Measurements from ENCODE around the gene ZNF575.
"Not testable (repeated sequence)": the region's sequence is repeated elsewhere in the genome, so short reads cannot be mapped to it uniquely, and the experiment has no call there.

DNA sequence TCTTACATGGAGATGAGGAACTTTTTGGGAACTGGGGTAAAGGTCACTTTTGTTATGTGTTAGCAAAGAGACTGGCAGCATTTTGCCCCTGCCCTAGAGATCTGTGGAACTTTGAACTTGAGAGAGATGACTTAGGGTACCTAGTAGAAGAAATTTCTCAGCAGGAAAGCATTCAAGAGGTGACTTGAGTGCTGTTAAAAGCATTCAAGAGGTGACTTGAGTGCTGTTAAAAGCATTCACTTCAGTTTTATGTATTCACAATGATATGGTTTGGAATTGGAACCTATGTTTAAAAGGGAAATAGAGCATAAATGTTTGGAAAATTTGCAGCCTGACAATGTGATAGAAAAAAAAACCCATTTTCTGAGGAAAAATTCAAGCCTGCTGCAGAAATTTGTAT is 20.6 kb upstream of the ZNF575 start:
- TF ChIP-seq, protein P1, sequence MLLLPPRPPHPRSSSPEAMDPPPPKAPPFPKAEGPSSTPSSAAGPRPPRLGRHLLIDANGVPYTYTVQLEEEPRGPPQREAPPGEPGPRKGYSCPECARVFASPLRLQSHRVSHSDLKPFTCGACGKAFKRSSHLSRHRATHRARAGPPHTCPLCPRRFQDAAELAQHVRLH (tag by site-specific recombination; IDR thresholded peaks at IDR 0.05): not testable (repeated sequence)
- TF ChIP-seq, protein P2, sequence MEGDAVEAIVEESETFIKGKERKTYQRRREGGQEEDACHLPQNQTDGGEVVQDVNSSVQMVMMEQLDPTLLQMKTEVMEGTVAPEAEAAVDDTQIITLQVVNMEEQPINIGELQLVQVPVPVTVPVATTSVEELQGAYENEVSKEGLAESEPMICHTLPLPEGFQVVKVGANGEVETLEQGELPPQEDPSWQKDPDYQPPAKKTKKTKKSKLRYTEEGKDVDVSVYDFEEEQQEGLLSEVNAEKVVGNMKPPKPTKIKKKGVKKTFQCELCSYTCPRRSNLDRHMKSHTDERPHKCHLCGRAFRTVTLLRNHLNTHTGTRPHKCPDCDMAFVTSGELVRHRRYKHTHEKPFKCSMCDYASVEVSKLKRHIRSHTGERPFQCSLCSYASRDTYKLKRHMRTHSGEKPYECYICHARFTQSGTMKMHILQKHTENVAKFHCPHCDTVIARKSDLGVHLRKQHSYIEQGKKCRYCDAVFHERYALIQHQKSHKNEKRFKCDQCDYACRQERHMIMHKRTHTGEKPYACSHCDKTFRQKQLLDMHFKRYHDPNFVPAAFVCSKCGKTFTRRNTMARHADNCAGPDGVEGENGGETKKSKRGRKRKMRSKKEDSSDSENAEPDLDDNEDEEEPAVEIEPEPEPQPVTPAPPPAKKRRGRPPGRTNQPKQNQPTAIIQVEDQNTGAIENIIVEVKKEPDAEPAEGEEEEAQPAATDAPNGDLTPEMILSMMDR (tag by site-specific recombination; IDR thresholded peaks at IDR 0.05): not testable (repeated sequence)
- TF ChIP-seq SALL2 (tag by site-specific recombination; IDR thresholded peaks at IDR 0.05; ENCODE audit: borderline replicate concordance); ZNF423 (tag by site-specific recombination; IDR thresholded peaks at IDR 0.05); ZNF24 (tag by site-specific recombination; IDR thresholded peaks at IDR 0.05); ZNF121 (tag by site-specific recombination; IDR thresholded peaks at IDR 0.05); ZNF133 (tag by site-specific recombination; IDR thresholded peaks at IDR 0.05); ZBTB21 (tag by site-specific recombination; IDR thresholded peaks at IDR 0.05); ZNF521 (tag by site-specific recombination; IDR thresholded peaks at IDR 0.05); ZNF792 (tag by site-specific recombination; IDR thresholded peaks at IDR 0.05); ZNF391 (tag by site-specific recombination; IDR thresholded peaks at IDR 0.05; ENCODE audit: borderline replicate concordance, low read depth); RBAK (tag by site-specific recombination; IDR thresholded peaks at IDR 0.05): not testable (repeated sequence)
- TF ChIP-seq, protein P3, sequence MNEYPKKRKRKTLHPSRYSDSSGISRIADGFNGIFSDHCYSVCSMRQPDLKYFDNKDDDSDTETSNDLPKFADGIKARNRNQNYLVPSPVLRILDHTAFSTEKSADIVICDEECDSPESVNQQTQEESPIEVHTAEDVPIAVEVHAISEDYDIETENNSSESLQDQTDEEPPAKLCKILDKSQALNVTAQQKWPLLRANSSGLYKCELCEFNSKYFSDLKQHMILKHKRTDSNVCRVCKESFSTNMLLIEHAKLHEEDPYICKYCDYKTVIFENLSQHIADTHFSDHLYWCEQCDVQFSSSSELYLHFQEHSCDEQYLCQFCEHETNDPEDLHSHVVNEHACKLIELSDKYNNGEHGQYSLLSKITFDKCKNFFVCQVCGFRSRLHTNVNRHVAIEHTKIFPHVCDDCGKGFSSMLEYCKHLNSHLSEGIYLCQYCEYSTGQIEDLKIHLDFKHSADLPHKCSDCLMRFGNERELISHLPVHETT (tag by site-specific recombination; IDR thresholded peaks at IDR 0.05): not testable (repeated sequence)
- TF ChIP-seq, protein P4, sequence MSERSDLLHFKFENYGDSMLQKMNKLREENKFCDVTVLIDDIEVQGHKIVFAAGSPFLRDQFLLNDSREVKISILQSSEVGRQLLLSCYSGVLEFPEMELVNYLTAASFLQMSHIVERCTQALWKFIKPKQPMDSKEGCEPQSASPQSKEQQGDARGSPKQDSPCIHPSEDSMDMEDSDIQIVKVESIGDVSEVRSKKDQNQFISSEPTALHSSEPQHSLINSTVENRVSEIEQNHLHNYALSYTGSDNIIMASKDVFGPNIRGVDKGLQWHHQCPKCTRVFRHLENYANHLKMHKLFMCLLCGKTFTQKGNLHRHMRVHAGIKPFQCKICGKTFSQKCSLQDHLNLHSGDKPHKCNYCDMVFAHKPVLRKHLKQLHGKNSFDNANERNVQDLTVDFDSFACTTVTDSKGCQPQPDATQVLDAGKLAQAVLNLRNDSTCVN (tag by site-specific recombination; optimal IDR thresholded peaks at IDR 0.05): not testable (repeated sequence)

All from HEK293 (cell line).